GM18511 (cell line): ENCODE data around the gene GPR15.

Experiments used
- ATAC-seq: cut with Tn5 transposase; IDR thresholded peaks from one replicate; pipeline ENCODE4 v1.9.1; 2021; ENCODE audit warnings: mild to moderate bottlenecking, moderate library complexity; ENCODE audit not compliant: unreplicated experiment

GPR15 gene

DNA sequence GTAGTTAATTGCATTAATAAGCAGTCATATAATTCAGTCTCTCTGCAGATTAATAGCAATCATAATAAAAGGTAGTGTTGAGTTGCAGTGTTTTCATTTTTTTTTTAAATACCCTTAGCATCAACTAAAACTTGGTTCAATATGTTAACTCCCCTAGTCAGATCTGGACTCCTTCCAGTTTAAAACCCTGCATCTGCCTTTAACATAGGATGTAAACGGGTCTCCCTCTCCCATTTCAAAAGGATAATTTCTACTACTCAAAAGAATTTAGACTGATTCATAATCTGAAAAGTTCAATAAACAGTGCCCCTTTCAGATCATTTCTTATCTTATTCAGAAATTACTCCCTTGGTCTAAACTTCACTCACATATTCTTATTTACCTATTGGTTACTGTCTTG, 50.3 kb downstream of the GPR15 start:
- no peak for ATAC-seq

- no peak for ATAC-seq
These were observed 52.0 kb downstream of the GPR15 start for GRCh38 chr3:98583766-98584165.
